IPS-18a (cell line): ENCODE data around the gene BLOC1S4.
"Not testable (repeated sequence)": the region's sequence is repeated elsewhere in the genome, so short reads cannot be mapped to it uniquely, and the experiment has no call there.

Experiments
- H3K27ac ChIP-seq: one replicate; pipeline ENCODE4 v1.5.1; 2013; ENCODE audit warnings: low read length
- H3K27me3 ChIP-seq: one replicate; pipeline ENCODE4 v1.6.1; 2013; ENCODE audit warnings: mild to moderate bottlenecking, low read length; ENCODE audit not compliant: control insufficient read depth, insufficient read depth
- H3K36me3 ChIP-seq: one replicate; pipeline ENCODE4 v1.6.1; 2013; ENCODE audit warnings: low read depth, low read length; ENCODE audit not compliant: control insufficient read depth
- H3K4me1 ChIP-seq: one replicate; pipeline ENCODE4 v1.6.1; 2013; ENCODE audit warnings: low read depth, low read length; ENCODE audit not compliant: control insufficient read depth
- H3K4me3 ChIP-seq: one replicate; pipeline ENCODE4 v1.5.1; 2013; ENCODE audit warnings: low read length
- H3K9ac ChIP-seq: one replicate; pipeline ENCODE4 v1.6.1; 2013; ENCODE audit warnings: mild to moderate bottlenecking, low read length, moderate library complexity
- H3K9me3 ChIP-seq: one replicate; pipeline ENCODE4 v1.6.1; 2013; ENCODE audit warnings: low read depth, low read length; ENCODE audit not compliant: control insufficient read depth

The BLOC1S4 gene, protein sequence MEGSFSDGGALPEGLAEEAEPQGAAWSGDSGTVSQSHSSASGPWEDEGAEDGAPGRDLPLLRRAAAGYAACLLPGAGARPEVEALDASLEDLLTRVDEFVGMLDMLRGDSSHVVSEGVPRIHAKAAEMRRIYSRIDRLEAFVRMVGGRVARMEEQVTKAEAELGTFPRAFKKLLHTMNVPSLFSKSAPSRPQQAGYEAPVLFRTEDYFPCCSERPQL

GRCh38 chr4:6716018-6716911 is at the start of gene BLOC1S4:
BLOC1S4 (plus strand) TSS chr4:6716174; CDS start chr4:6716210, 36 bp downstream.
- H3K4me1 ChIP-seq: peaks cover 7% of the 10 kb centered on the region
- H3K36me3 ChIP-seq: no peaks in the 10 kb centered on the region
- peak within 1 kb of the TSS; percentile 70 for H3K4me3 ChIP-seq
- H3K9ac ChIP-seq: peak within 1 kb of the TSS; percentile 72
- H3K9me3 ChIP-seq: no peaks in the 10 kb centered on the region
- H3K27me3 ChIP-seq: peaks cover 22% of the 10 kb centered on the region
- H3K27ac ChIP-seq: no peak within 1 kb of the TSS

GRCh38 chr4:6668391-6668790 is 47.6 kb upstream of the BLOC1S4 start:
- no peaks in the 10 kb centered on the region for H3K9me3 ChIP-seq
- no peaks in the 10 kb centered on the region for H3K27me3 ChIP-seq
- no peak overlapping the region for H3K4me3 ChIP-seq
- H3K36me3 ChIP-seq: no peaks in the 10 kb centered on the region
- H3K9ac ChIP-seq: no peak overlapping the region
- no peak overlapping the region for H3K27ac ChIP-seq
- no peaks in the 10 kb centered on the region for H3K4me1 ChIP-seq

DNA sequence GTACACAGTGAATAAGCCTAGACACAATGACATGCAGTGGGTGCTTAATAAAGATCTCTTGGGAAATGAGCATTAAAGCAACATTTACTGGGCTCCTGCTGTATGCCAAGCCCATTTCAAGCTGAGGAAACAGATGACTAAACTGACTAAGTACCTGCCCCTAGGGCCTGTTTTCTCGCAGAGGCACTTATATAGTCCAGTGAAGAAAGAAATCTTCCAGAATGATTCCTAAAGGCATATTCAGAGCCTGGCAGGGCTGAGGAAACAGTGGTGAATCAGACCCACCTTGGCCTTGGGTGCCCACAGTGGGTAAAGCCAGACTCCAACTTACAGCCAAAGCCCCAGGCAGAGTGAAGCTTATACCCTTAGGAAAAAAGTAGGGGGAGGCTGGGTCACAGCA is 44.3 kb upstream of the BLOC1S4 start:
- H3K9ac ChIP-seq: no peak overlapping the region
- H3K4me1 ChIP-seq: peaks cover 6% of the 10 kb centered on the region
- peaks cover 5% of the 10 kb centered on the region for H3K27me3 ChIP-seq
- no peaks in the 10 kb centered on the region for H3K9me3 ChIP-seq
- H3K27ac ChIP-seq: no peak overlapping the region
- peaks cover 10% of the 10 kb centered on the region for H3K36me3 ChIP-seq
- H3K4me3 ChIP-seq: no peak overlapping the region

- Histone ChIP-seq H3K9ac (no peak overlapping the region), H3K27ac (no peak overlapping the region), H3K9me3 (no peaks in the 10 kb centered on the region), H3K4me3 (no peak overlapping the region), H3K27me3 (peaks cover 5% of the 10 kb centered on the region), H3K36me3 (peaks cover 15% of the 10 kb centered on the region), H3K4me1 (peaks cover 6% of the 10 kb centered on the region)
These were observed 43.8 kb upstream of the BLOC1S4 start for GRCh38 chr4:6672131-6672530.

GRCh38 chr4:6672541-6673190 is 43.3 kb upstream of the BLOC1S4 start:
- not testable (repeated sequence) for H3K27me3 ChIP-seq, H3K27ac ChIP-seq, H3K9ac ChIP-seq, H3K9me3 ChIP-seq, H3K4me1 ChIP-seq, H3K4me3 ChIP-seq
- peaks cover 16% of the 10 kb centered on the region for H3K36me3 ChIP-seq

DNA sequence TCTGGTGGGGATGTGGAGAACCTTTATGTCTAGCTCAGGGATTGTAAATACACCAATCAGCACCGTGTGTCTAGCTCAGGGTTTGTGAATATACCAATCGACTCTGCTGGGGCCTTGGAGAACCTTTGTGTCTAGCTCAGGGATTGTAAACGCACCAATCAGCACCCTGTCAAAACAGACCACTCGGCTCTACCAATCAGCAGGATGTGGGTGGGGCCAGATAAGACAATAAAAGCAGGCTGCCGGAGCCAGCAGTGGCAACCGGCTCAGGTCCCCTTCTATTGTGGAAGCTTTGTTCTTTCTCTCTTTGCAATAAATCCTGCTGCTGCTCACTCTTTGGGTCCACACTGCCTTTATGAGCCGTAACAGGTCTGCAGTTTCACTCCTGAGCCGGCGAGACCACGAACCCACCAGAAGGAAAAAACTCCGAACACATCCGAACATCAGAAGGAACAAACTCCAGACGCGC is 42.7 kb upstream of the BLOC1S4 start:
- H3K4me3 ChIP-seq: peak overlapping the region; percentile 80
- H3K27ac ChIP-seq: not testable (repeated sequence)

DNA sequence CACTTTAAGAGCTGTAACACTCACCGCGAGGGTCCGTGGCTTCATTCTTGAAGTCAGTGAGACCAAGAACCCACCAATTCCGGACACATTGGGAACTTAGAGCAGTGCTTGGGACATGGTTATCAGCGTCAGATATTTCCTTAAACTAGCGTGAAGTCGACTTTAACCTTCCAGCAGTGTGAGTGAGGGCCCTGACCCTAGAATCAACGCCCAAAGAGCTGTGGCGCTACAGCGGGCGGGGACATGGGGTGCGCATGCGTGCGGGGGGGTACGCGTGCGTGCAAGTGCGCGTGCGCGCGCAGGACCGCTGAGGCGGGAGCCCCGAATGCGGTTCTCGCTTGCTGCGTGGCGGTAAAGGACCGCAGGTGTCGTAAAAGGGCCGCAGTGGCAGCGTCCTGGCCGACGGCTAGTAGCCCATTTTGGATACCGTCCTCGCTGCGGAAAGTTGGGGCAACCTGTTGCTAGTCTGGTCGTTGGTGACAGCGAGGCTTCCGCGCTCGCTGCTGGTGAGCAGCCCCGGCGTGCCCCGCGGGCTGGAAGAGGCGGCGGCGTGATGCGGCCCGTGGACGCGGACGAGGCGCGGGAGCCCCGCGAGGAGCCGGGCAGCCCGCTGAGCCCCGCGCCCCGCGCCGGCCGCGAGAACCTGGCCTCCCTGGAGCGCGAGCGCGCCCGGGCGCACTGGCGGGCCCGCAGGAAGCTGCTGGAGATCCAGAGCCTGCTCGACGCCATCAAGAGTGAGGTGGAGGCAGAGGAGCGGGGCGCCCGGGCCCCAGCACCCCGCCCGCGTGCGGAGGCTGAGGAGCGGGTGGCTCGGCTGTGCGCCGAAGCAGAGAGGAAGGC is 42.1 kb upstream of the BLOC1S4 start:
- H3K4me1 ChIP-seq: peaks cover 6% of the 10 kb centered on the region
- peaks cover 5% of the 10 kb centered on the region for H3K27me3 ChIP-seq
- H3K9ac ChIP-seq: peak overlapping the region; percentile 64
- H3K27ac ChIP-seq: no peak overlapping the region
- H3K36me3 ChIP-seq: peaks cover 16% of the 10 kb centered on the region
- peak overlapping the region; percentile 80 for H3K4me3 ChIP-seq
- H3K9me3 ChIP-seq: no peaks in the 10 kb centered on the region

More for the DNA sequence above, 42.7 kb upstream of the BLOC1S4 start:
- peaks cover 16% of the 10 kb centered on the region for H3K36me3 ChIP-seq
- H3K27me3 ChIP-seq, H3K9me3 ChIP-seq, H3K4me1 ChIP-seq, H3K9ac ChIP-seq: not testable (repeated sequence)

- H3K27ac ChIP-seq: no peak overlapping the region
- peak overlapping the region; percentile 80 for H3K4me3 ChIP-seq
- H3K9ac ChIP-seq: peak overlapping the region; percentile 64
These were observed 41.3 kb upstream of the BLOC1S4 start for GRCh38 chr4:6674500-6675149.

GRCh38 chr4:6676722-6677558 is 39.0 kb upstream of the BLOC1S4 start:
- Histone ChIP-seq H3K27ac (no peak overlapping the region), H3K36me3 (peaks cover 16% of the 10 kb centered on the region), H3K9ac (no peak overlapping the region), H3K4me1 (peaks cover 6% of the 10 kb centered on the region), H3K27me3 (peaks cover 5% of the 10 kb centered on the region), H3K4me3 (no peak overlapping the region), H3K9me3 (no peaks in the 10 kb centered on the region)

More at GRCh38 chr4:6674500-6675149, 41.3 kb upstream of the BLOC1S4 start:
- Histone ChIP-seq H3K36me3 (peaks cover 16% of the 10 kb centered on the region), H3K27me3 (peaks cover 5% of the 10 kb centered on the region), H3K4me1 (peaks cover 6% of the 10 kb centered on the region), H3K9me3 (no peaks in the 10 kb centered on the region)
